B cell (primary cell): ENCODE measurements around the gene ATXN3. TPM values are rescaled to one million over a fixed set of nuclear protein-coding genes. Genes with fewer than 3 reads are reported as not detected.

Experiments
- ATAC-seq: fragments of 200-7000 bp; cut with Tn5 transposase; one replicate; pipeline ENCODE4 v1.10.0; 2021; ENCODE audit warnings: low read depth, mild to moderate bottlenecking, moderate number of reproducible peaks, moderate library complexity
- CTCF ChIA-PET: fragments of 350-600 bp; sonication (Branson Sonifier 250); formaldehyde crosslinking; loops from one replicate; lab custom pipeline; 2021; ENCODE audit warnings: antibody characterized with exemption, inconsistent platforms; lab: Charles Lee
- POLR2A ChIA-PET: fragments of 350-600 bp; sonication (Branson Sonifier 250); formaldehyde crosslinking; loops from one replicate; lab custom pipeline; 2021; ENCODE audit warnings: antibody characterized with exemption; lab: Charles Lee
- DNase-seq: peaks from one replicate; pipeline ENCODE4 v3.0.0; 2013
- H2AFZ ChIP-seq: 2 replicates; pipeline ENCODE4 v1.6.1; 2012; ENCODE audit warnings: mild to moderate bottlenecking, low read depth, low read length; ENCODE audit not compliant: insufficient read depth, poor library complexity, severe bottlenecking
- H3K27ac ChIP-seq, 2 donors: 1 replicate in 1 of 2; 2 replicates in 1 of 2; pipeline ENCODE4 v1.5.1; 2012 to 2013; ENCODE audit warnings: low read length in 2 of 2, mild to moderate bottlenecking in 2 of 2, moderate library complexity in 1 of 2
- H3K27me3 ChIP-seq, 4 experiments: fragments of 200-600 bp in 1 of 4; sonication (generic) in 1 of 4; replicated peaks in 1 of 4; 1 replicate in 2 of 4; 2 replicates in 2 of 4; pipeline versions ENCODE4 v1.6.1 to v1.7.0; 2013 to 2016; ENCODE audit warnings: low read length in 3 of 4, mild to moderate bottlenecking in 2 of 4, mixed read lengths in 1 of 4, moderate library complexity in 1 of 4; ENCODE audit not compliant: insufficient read depth in 4 of 4, control insufficient read depth in 3 of 4; ENCODE audit errors: control extremely low read depth in 1 of 4
- H3K36me3 ChIP-seq, 2 experiments: replicated peaks in 1 of 2; 1 replicate in 1 of 2; 2 replicates in 1 of 2; pipeline versions ENCODE4 v1.6.1 to v1.7.1; 2013; ENCODE audit warnings: low read length in 1 of 2; ENCODE audit not compliant: insufficient read depth in 2 of 2, control insufficient read depth in 1 of 2; ENCODE audit errors: control extremely low read depth in 1 of 2, extremely low read depth in 1 of 2
- H3K4me1 ChIP-seq, 2 donors: fragments of 200-600 bp in 1 of 2; sonication (generic) in 1 of 2; 1 replicate in 1 of 2; 2 replicates in 1 of 2; pipeline versions ENCODE4 v1.5.1 to v1.6.1; 2013 to 2017; ENCODE audit warnings: low read length in 2 of 2; ENCODE audit not compliant: control insufficient read depth in 2 of 2, insufficient read depth in 2 of 2
- H3K4me2 ChIP-seq: replicated peaks from 2 replicates; pipeline ENCODE3; 2012; ENCODE audit warnings: mild to moderate bottlenecking, low read depth, low read length; ENCODE audit not compliant: poor library complexity, severe bottlenecking
- H3K4me3 ChIP-seq, 5 experiments: fragments of 200-600 bp in 1 of 5; sonication (generic) in 1 of 5; 1 replicate in 3 of 5; 2 replicates in 2 of 5; pipeline versions ENCODE4 v1.5.1 to v1.7.0; 2011 to 2016; ENCODE audit warnings: low read length in 4 of 5, mild to moderate bottlenecking in 4 of 5, low read depth in 2 of 5, control low read depth in 1 of 5, moderate library complexity in 1 of 5; ENCODE audit not compliant: insufficient read depth in 1 of 5; ENCODE audit errors: control extremely low read depth in 1 of 5, extremely low read depth in 1 of 5
- H3K79me2 ChIP-seq: fragments of 200-600 bp; sonication (generic); one replicate; pipeline ENCODE4 v1.6.0; 2016; ENCODE audit warnings: low read length; ENCODE audit not compliant: control insufficient read depth, insufficient read depth
- H3K9ac ChIP-seq: fragments of 200-600 bp; sonication (generic); 2 replicates; pipeline ENCODE4 v1.6.1; 2017; ENCODE audit warnings: mild to moderate bottlenecking, low read length, moderate library complexity
- H3K9me3 ChIP-seq, 3 donors: one replicate each; pipeline versions ENCODE4 v1.6.1 to v1.7.1; 2013; ENCODE audit warnings: low read length in 2 of 3; ENCODE audit not compliant: control insufficient read depth in 2 of 3, insufficient read depth in 1 of 3; ENCODE audit errors: control extremely low read depth in 1 of 3
- H4K20me1 ChIP-seq: 2 replicates; pipeline ENCODE4 v1.6.0; 2012; ENCODE audit warnings: mild to moderate bottlenecking, low read length; ENCODE audit not compliant: insufficient read depth, control insufficient read depth, poor library complexity, severe bottlenecking
- H3K27ac Mint-ChIP-seq: one replicate; pipeline ENCODE4 v1.8.0; 2021; ENCODE audit warnings: mixed read lengths
- H3K27me3 Mint-ChIP-seq: one replicate; pipeline ENCODE4 v1.8.0; 2021; ENCODE audit warnings: mixed read lengths
- H3K4me1 Mint-ChIP-seq: one replicate; pipeline ENCODE4 v1.8.0; 2021; ENCODE audit warnings: mixed read lengths
- H3K4me3 Mint-ChIP-seq: one replicate; pipeline ENCODE4 v1.8.0; 2021; ENCODE audit warnings: mixed read lengths
- H3K9me3 Mint-ChIP-seq: one replicate; pipeline ENCODE4 v1.8.0; 2022; ENCODE audit warnings: mixed read lengths; ENCODE audit not compliant: insufficient read depth
- CTCF ChIP-seq: fragments of 200-600 bp; IDR thresholded peaks from one replicate; pipeline ENCODE4 v1.8.0; 2022; ENCODE audit warnings: antibody characterized with exemption, mild to moderate bottlenecking
- EZH2 ChIP-seq: IDR thresholded peaks from 2 replicates; pipeline ENCODE4 v1.6.1; 2012; ENCODE audit warnings: borderline replicate concordance, low read depth, mild to moderate bottlenecking, moderate library complexity, low read length; ENCODE audit not compliant: insufficient read depth, poor library complexity, severe bottlenecking
- WGBS: methylation state at CpG from one replicate; pipeline ENCODE4 v1.1.5; 2013; ENCODE audit warnings: missing lambda C conversion rate; ENCODE audit not compliant: insufficient coverage; 5-methylcytosine and 5-hydroxymethylcytosine counted together
- intact Hi-C: fragments of 100-400 bp; cut with micrococcal nuclease; formaldehyde crosslinking; loops from one replicate; pipeline ENCODE4 v1.10.0; 2022
- polyA plus RNA-seq: library from polyadenylated mRNA; depleted of rRNA; stranded (reverse); fragments of >200 nt; gene quantifications from 2 replicates; pipeline ENCODE4 v1.2.3, GENCODE V29; 2012
- total RNA-seq, 2 donors: library from RNA; stranded (reverse); fragments of 120-200 nt in 1 of 2; gene quantifications; 1 replicate in 1 of 2; 2 replicates in 1 of 2; pipeline versions ENCODE4 v1.2.3 to v1.2.4, GENCODE V29; 2013 to 2022

Gene ATXN3
- total and polyA plus RNA-seq, 2 donors (not counting 1 experiment from before 2014, with no cell fraction given): 16.2 to 51.6 TPM

- WGBS: 100% methylated on average over 1 of the region's 2 CpGs
- Histone ChIP-seq H3K4me1 (no peaks in the 10 kb centered on the region), H3K79me2 (peaks cover 8% of the 10 kb centered on the region), H3K9me3 (no peaks in the 10 kb centered on the region), H4K20me1 (no peaks in the 10 kb centered on the region), H3K4me2 (no peak overlapping the region), H2AFZ (no peak overlapping the region), H3K4me3 (no peak overlapping the region), H3K9ac (no peak overlapping the region), H3K27me3 (no peaks in the 10 kb centered on the region), H3K36me3 (peaks cover 17 to 69% of the 10 kb centered on the region in 2 experiments), H3K27ac (no peak overlapping the region)
- intact Hi-C loops: no loop called here
- Mint-ChIP-seq H3K4me1 (no peaks in the 10 kb centered on the region), H3K27me3 (no peaks in the 10 kb centered on the region), H3K4me3 (no peak overlapping the region), H3K27ac (no peak overlapping the region), H3K9me3 (no peaks in the 10 kb centered on the region)
- ChIA-PET CTCF (interaction anchor here (1.2 kb wide), 1 partner anchor 10 kb away, joined by 3 read pairs; no protein-coding TSS in a partner anchor), POLR2A (interaction anchor here (0.5 kb wide), 1 partner anchor 444 kb away, joined by 4 read pairs; no protein-coding TSS in a partner anchor)
- ATAC-seq: no peak
- no peak for DNase-seq
- no peak for TF ChIP-seq CTCF
- no peak for TF ChIP-seq EZH2
These were observed 38.3 kb upstream of the ATXN3 start for GRCh38 chr14:92144708-92145107.

- no peaks in the 10 kb centered on the region for H3K27me3 ChIP-seq
- intact Hi-C loops: no loop called here
- 100% methylated on average over 2 of the region's 3 CpGs for WGBS
- H3K27ac ChIP-seq: no peak overlapping the region
- Mint-ChIP-seq H3K27me3 (no peaks in the 10 kb centered on the region), H3K9me3 (no peaks in the 10 kb centered on the region), H3K27ac (no peak overlapping the region), H3K4me3 (no peak overlapping the region), H3K4me1 (no peaks in the 10 kb centered on the region)
- TF ChIP-seq CTCF (no peak), EZH2 (no peak)
- ATAC-seq (no peak), DNase-seq (no peak)
- H3K36me3 ChIP-seq: peaks cover 17 to 72% of the 10 kb centered on the region in 2 experiments
- no peaks in the 10 kb centered on the region for H3K9me3 ChIP-seq
- no peak overlapping the region for H3K9ac ChIP-seq
- no peaks in the 10 kb centered on the region for H3K4me1 ChIP-seq
- H2AFZ ChIP-seq: no peak overlapping the region
- H3K4me3 ChIP-seq: no peak overlapping the region
- H4K20me1 ChIP-seq: no peaks in the 10 kb centered on the region
- ChIA-PET POLR2A (no interaction called here), CTCF (interaction anchor here (1.0 kb wide), 1 partner anchor 445 kb away, joined by 4 read pairs; no protein-coding TSS in a partner anchor)
- H3K4me2 ChIP-seq: no peak overlapping the region
- H3K79me2 ChIP-seq: peaks cover 5% of the 10 kb centered on the region
These were observed 37.6 kb upstream of the ATXN3 start for GRCh38 chr14:92143962-92144361.
